Ishikawa (cell line): ENCODE data around the gene PAK6.

Source experiments
- CEBPB ChIP-seq: IDR thresholded peaks from 2 replicates; pipeline ENCODE4 v1.6.1; 2012
- CREB1 ChIP-seq: IDR thresholded peaks from 2 replicates; pipeline ENCODE4 v1.6.1; 2012; ENCODE audit warnings: low read depth
- EGR1 ChIP-seq: IDR thresholded peaks from 2 replicates; pipeline ENCODE4 v1.6.1; 2012
- EP300 ChIP-seq: IDR thresholded peaks from 2 replicates; pipeline ENCODE4 v1.6.1; 2012; ENCODE audit warnings: borderline replicate concordance
- FOXM1 ChIP-seq: IDR thresholded peaks from 2 replicates; pipeline ENCODE4 v1.6.1; 2012; ENCODE audit warnings: low read depth, borderline replicate concordance
- MAX ChIP-seq: IDR thresholded peaks from 2 replicates; pipeline ENCODE4 v1.6.1; 2012
- NFIC ChIP-seq: IDR thresholded peaks from 2 replicates; pipeline ENCODE4 v1.6.1; 2012
- RAD21 ChIP-seq: IDR thresholded peaks from 2 replicates; pipeline ENCODE4 v1.6.1; 2012; ENCODE audit warnings: low read depth
- TAF1 ChIP-seq: IDR thresholded peaks from 2 replicates; pipeline ENCODE4 v1.6.1; 2012; ENCODE audit warnings: low read depth, mild to moderate bottlenecking
- TCF12 ChIP-seq: IDR thresholded peaks from 2 replicates; pipeline ENCODE4 v1.6.1; 2012; ENCODE audit warnings: low read depth
- TEAD4 ChIP-seq: IDR thresholded peaks from 2 replicates; pipeline ENCODE4 v1.6.1; 2012
- YY1 ChIP-seq: IDR thresholded peaks from 2 replicates; pipeline ENCODE4 v1.6.1; 2012; ENCODE audit warnings: low read depth
- ZBTB7A ChIP-seq: IDR thresholded peaks from 2 replicates; pipeline ENCODE4 v1.6.1; 2012; ENCODE audit warnings: low read depth
- TF ChIP-seq, protein P1 (sequence below): IDR thresholded peaks from 2 replicates; pipeline ENCODE4 v1.6.1; 2012
- TF ChIP-seq, protein P2 (sequence below): IDR thresholded peaks from 2 replicates; pipeline ENCODE4 v1.6.1; 2012; ENCODE audit warnings: low read depth, mild to moderate bottlenecking

PAK6 gene

DNA sequence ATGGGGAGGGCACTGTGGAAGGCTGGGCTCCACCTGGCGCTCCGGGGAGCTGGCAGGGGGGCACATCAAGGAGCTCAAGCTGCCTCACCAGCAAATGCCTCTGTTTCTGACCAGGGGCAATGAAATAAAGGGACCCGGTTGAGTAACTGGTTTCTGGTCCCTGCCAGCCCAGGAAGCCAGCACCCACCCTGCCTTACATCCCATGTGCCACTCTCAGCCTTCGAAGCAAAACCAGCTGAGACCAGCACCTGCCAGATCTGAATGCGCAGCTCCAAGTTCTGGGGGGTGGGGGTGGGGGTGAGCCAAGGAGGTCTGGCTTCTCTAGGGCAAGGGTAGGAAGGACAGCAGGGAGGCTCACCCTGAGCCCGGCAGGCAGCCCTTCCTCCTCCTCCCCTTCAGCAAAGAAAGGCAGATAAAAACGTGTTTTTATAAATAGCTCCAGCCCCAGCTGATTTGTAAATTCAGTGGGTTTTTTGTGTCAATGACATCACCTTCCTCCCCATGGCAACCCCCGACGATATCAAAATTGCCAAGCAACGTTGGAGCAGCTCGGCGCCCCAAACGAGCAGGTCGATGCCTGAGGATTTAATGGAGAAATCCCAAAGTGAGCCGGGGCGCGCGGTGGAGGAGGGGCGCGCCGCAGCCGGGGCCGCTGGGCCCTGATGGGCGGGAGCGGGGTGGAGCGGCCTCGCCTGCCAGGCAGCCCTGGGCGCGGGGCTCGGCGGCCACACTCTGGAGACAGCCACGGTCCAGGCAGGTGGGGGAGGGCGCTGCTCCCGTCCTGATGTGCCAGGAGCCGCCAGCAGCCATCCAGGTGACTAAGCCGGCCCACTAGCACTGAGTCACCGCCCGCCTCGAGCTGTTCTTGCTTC lies at the start of gene PAK6:
Gene PAK6, plus strand, starts transcription at position 532 of the 872 bp plus-strand sequence. CDS start 25,723 bp downstream, outside the sequence.
- TF ChIP-seq, protein P1, sequence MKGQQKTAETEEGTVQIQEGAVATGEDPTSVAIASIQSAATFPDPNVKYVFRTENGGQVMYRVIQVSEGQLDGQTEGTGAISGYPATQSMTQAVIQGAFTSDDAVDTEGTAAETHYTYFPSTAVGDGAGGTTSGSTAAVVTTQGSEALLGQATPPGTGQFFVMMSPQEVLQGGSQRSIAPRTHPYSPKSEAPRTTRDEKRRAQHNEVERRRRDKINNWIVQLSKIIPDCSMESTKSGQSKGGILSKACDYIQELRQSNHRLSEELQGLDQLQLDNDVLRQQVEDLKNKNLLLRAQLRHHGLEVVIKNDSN, result no peak
- TF ChIP-seq CEBPB (no peak), MAX (0 out of 2 replicates have a peak, but pooled peaks have one; percentile 35), FOXM1 (no peak), RAD21 (peak; percentile 17; the same call in 1 of the 2 replicates), EGR1 (no peak), TCF12 (peak; percentile 35; the same call in 1 of the 2 replicates), CREB1 (no peak), EP300 (no peak), TEAD4 (no peak), YY1 (no peak), NFIC (no peak), TAF1 (no peak; the same call in 1 of the 2 replicates), ZBTB7A (no peak)
- TF ChIP-seq, protein P2, sequence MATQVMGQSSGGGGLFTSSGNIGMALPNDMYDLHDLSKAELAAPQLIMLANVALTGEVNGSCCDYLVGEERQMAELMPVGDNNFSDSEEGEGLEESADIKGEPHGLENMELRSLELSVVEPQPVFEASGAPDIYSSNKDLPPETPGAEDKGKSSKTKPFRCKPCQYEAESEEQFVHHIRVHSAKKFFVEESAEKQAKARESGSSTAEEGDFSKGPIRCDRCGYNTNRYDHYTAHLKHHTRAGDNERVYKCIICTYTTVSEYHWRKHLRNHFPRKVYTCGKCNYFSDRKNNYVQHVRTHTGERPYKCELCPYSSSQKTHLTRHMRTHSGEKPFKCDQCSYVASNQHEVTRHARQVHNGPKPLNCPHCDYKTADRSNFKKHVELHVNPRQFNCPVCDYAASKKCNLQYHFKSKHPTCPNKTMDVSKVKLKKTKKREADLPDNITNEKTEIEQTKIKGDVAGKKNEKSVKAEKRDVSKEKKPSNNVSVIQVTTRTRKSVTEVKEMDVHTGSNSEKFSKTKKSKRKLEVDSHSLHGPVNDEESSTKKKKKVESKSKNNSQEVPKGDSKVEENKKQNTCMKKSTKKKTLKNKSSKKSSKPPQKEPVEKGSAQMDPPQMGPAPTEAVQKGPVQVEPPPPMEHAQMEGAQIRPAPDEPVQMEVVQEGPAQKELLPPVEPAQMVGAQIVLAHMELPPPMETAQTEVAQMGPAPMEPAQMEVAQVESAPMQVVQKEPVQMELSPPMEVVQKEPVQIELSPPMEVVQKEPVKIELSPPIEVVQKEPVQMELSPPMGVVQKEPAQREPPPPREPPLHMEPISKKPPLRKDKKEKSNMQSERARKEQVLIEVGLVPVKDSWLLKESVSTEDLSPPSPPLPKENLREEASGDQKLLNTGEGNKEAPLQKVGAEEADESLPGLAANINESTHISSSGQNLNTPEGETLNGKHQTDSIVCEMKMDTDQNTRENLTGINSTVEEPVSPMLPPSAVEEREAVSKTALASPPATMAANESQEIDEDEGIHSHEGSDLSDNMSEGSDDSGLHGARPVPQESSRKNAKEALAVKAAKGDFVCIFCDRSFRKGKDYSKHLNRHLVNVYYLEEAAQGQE, result no peak

DNA sequence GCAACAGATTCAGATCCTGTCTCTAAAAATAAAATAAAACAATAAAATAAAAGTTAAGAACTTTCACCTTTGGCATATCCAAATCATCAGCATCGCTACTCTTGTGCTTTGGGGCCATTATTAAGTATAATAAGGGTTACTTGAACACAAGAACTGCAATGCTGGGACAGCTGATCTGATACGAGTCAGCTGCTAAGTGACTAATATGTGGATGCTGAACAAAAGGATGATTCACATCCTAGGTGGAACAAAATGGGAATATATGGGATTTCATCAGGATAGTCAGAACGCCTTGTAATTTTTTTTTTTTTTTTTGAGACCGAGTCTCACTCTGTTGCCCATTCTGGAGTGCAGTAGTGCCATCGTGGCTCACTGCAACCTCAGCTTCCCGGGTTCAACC lies 48.3 kb upstream of the PAK6 start:
- no peak for TF ChIP-seq RAD21
- TF ChIP-seq, protein P1, result no peak

- no peak for TF ChIP-seq TAF1
- TF ChIP-seq, protein P2, result no peak
- no peak for TF ChIP-seq TCF12
- TF ChIP-seq EGR1, result no peak
- no peak for TF ChIP-seq RAD21
- no peak for TF ChIP-seq TEAD4
- no peak for TF ChIP-seq EP300
- no peak for TF ChIP-seq MAX
- no peak for TF ChIP-seq CREB1
- no peak for TF ChIP-seq YY1
- TF ChIP-seq ZBTB7A, result no peak
These were observed 45.9 kb upstream of the PAK6 start for GRCh38 chr15:40192942-40193341.

GRCh38 chr15:40197434-40197833 lies 41.4 kb upstream of the PAK6 start:
- TF ChIP-seq TAF1 (no peak), CREB1 (no peak), CEBPB (no peak), FOXM1 (no peak), EGR1 (no peak), ZBTB7A (no peak), TEAD4 (no peak), RAD21 (no peak), EP300 (no peak), YY1 (no peak), NFIC (no peak), TCF12 (no peak), MAX (no peak)
- TF ChIP-seq, protein P2, result no peak
- TF ChIP-seq, protein P1, result no peak
